HL-60 (cell line): ENCODE data around the gene MRPL2.
A peak's percentile ranks its signal among the peaks of the same experiment; 100 is the strongest.

Experiments used
- DNase-seq, 2 experiments: peaks; one replicate each; pipeline ENCODE4 v3.0.0-alpha.2; 2010 to 2020; ENCODE audit warnings: low read depth in 1 of 2, low spot score in 1 of 2
- H3K27ac ChIP-seq: fragments of 250-450 bp; sonication (Bioruptor Pico); replicated peaks from 2 replicates; pipeline ENCODE4 v1.5.1; 2020; ENCODE audit warnings: mild to moderate bottlenecking, moderate library complexity
- H3K27me3 ChIP-seq: fragments of 250-450 bp; sonication (Bioruptor Pico); 2 replicates; pipeline ENCODE4 v1.5.1; 2021; ENCODE audit warnings: mild to moderate bottlenecking, moderate library complexity; ENCODE audit not compliant: insufficient read depth, poor library complexity, severe bottlenecking
- H3K4me3 ChIP-seq: replicated peaks from 2 replicates; pipeline ENCODE4 v1.5.1; 2011; ENCODE audit warnings: mild to moderate bottlenecking, control low read depth, low read length; ENCODE audit not compliant: insufficient read depth
- GABPA ChIP-seq: IDR thresholded peaks from 2 replicates; pipeline ENCODE4 v1.6.1; 2012; ENCODE audit warnings: low read depth
- POLR2AphosphoS5 ChIP-seq: IDR thresholded peaks from 2 replicates; pipeline ENCODE4 v1.6.1; 2012; ENCODE audit warnings: low read depth
- SPI1 ChIP-seq: IDR thresholded peaks from 2 replicates; pipeline ENCODE4 v1.6.1; 2012; ENCODE audit warnings: low read depth, mild to moderate bottlenecking, borderline replicate concordance
- TF ChIP-seq, protein P1 (sequence below): IDR thresholded peaks from 2 replicates; pipeline ENCODE4 v1.6.1; 2012; ENCODE audit warnings: low read depth; ENCODE audit not compliant: insufficient replicate concordance
- TF ChIP-seq, protein P2 (sequence below): IDR thresholded peaks from one replicate; pipeline ENCODE4 v1.5.1; 2011; ENCODE audit warnings: low read length, control low read depth, inconsistent platforms; ENCODE audit not compliant: insufficient read depth

MRPL2 gene

GRCh38 chr6:43024436-43024835 is 34.8 kb downstream of the MRPL2 start:
- no peak for DNase-seq
- Histone ChIP-seq H3K27me3 (no peaks in the 10 kb centered on the region), H3K4me3 (no peak overlapping the region), H3K27ac (no peak overlapping the region)
- TF ChIP-seq SPI1 = no peak
- TF ChIP-seq, protein P1, sequence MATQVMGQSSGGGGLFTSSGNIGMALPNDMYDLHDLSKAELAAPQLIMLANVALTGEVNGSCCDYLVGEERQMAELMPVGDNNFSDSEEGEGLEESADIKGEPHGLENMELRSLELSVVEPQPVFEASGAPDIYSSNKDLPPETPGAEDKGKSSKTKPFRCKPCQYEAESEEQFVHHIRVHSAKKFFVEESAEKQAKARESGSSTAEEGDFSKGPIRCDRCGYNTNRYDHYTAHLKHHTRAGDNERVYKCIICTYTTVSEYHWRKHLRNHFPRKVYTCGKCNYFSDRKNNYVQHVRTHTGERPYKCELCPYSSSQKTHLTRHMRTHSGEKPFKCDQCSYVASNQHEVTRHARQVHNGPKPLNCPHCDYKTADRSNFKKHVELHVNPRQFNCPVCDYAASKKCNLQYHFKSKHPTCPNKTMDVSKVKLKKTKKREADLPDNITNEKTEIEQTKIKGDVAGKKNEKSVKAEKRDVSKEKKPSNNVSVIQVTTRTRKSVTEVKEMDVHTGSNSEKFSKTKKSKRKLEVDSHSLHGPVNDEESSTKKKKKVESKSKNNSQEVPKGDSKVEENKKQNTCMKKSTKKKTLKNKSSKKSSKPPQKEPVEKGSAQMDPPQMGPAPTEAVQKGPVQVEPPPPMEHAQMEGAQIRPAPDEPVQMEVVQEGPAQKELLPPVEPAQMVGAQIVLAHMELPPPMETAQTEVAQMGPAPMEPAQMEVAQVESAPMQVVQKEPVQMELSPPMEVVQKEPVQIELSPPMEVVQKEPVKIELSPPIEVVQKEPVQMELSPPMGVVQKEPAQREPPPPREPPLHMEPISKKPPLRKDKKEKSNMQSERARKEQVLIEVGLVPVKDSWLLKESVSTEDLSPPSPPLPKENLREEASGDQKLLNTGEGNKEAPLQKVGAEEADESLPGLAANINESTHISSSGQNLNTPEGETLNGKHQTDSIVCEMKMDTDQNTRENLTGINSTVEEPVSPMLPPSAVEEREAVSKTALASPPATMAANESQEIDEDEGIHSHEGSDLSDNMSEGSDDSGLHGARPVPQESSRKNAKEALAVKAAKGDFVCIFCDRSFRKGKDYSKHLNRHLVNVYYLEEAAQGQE = no peak
- no peak for TF ChIP-seq POLR2AphosphoS5
- TF ChIP-seq GABPA = no peak
- TF ChIP-seq, protein P2, sequence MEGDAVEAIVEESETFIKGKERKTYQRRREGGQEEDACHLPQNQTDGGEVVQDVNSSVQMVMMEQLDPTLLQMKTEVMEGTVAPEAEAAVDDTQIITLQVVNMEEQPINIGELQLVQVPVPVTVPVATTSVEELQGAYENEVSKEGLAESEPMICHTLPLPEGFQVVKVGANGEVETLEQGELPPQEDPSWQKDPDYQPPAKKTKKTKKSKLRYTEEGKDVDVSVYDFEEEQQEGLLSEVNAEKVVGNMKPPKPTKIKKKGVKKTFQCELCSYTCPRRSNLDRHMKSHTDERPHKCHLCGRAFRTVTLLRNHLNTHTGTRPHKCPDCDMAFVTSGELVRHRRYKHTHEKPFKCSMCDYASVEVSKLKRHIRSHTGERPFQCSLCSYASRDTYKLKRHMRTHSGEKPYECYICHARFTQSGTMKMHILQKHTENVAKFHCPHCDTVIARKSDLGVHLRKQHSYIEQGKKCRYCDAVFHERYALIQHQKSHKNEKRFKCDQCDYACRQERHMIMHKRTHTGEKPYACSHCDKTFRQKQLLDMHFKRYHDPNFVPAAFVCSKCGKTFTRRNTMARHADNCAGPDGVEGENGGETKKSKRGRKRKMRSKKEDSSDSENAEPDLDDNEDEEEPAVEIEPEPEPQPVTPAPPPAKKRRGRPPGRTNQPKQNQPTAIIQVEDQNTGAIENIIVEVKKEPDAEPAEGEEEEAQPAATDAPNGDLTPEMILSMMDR = no peak

- H3K27me3 ChIP-seq = no peaks in the 10 kb centered on the region
- H3K27ac ChIP-seq = peak within 1 kb of the TSS; percentile 85
- TF ChIP-seq SPI1 = peak; percentile 23; the same call in 1 of the 2 replicates
- TF ChIP-seq, protein P2 = no peak
- TF ChIP-seq, protein P1 = no peak
- peak; percentile 80 for TF ChIP-seq GABPA
- TF ChIP-seq POLR2AphosphoS5 = peak; percentile 81
- H3K4me3 ChIP-seq = peak within 1 kb of the TSS; percentile 79
- peak; percentile 70 to 83 for DNase-seq
Measured at GRCh38 chr6:43021270-43022047, 37.8 kb downstream of the MRPL2 start, which contains the start of gene RRP36. Gene RRP36 (plus strand): TSS chr6:43021623. CDS start chr6:43021655, 32 bp downstream.

GRCh38 chr6:43020847-43021246 is 38.4 kb downstream of the MRPL2 start:
- Histone ChIP-seq H3K4me3 (peak overlapping the region; percentile 79), H3K27me3 (no peaks in the 10 kb centered on the region), H3K27ac (peak overlapping the region; percentile 85)
- DNase-seq = no peak
- TF ChIP-seq, protein P2 = no peak
- TF ChIP-seq GABPA (no peak), POLR2AphosphoS5 (no peak), SPI1 (no peak)
- TF ChIP-seq, protein P1 = no peak
